Activated CD8-positive, alpha-beta T cell treated with anti-CD3 and anti-CD28 coated beads, Interleukin-2, amount 10 ng/mL, durations not matched to agents 7 days and 5 days (primary cell): ENCODE data around the gene ELL2. TPM values are rescaled to one million over a fixed set of nuclear protein-coding genes. Genes with fewer than 3 reads are reported as not detected.
A peak's percentile ranks its signal among the peaks of the same experiment; 100 is the strongest.
"Not testable (repeated sequence)": the region's sequence is repeated elsewhere in the genome, so short reads cannot be mapped to it uniquely, and the experiment has no call there.

Experiments
- ATAC-seq: fragments of 150-1000 bp; cut with Tn5 transposase; one replicate; pipeline ENCODE4 v1.10.0; 2021; ENCODE audit warnings: moderate library complexity
- CTCF ChIA-PET: fragments of 350-600 bp; sonication (Branson Sonifier 250); formaldehyde crosslinking; loops from one replicate; lab custom pipeline; 2021; ENCODE audit warnings: antibody characterized with exemption; lab: Charles Lee
- POLR2A ChIA-PET: fragments of 350-600 bp; sonication (Branson Sonifier 250); formaldehyde crosslinking; loops from one replicate; lab custom pipeline; 2021; ENCODE audit warnings: antibody characterized with exemption; lab: Charles Lee
- DNase-seq: peaks from one replicate; pipeline ENCODE4 v3.0.0-alpha.2; 2020
- H3K27ac Mint-ChIP-seq: one replicate; pipeline ENCODE4 v1.8.0; 2021; ENCODE audit warnings: mild to moderate bottlenecking, mixed read lengths
- H3K27me3 Mint-ChIP-seq: one replicate; pipeline ENCODE4 v1.8.0; 2021; ENCODE audit warnings: low read depth, mixed read lengths
- H3K36me3 Mint-ChIP-seq: one replicate; pipeline ENCODE4 v1.8.0; 2021; ENCODE audit warnings: low read depth, mixed read lengths
- H3K4me1 Mint-ChIP-seq: one replicate; pipeline ENCODE4 v1.8.0; 2021; ENCODE audit warnings: low read depth, mixed read lengths
- H3K4me3 Mint-ChIP-seq: one replicate; pipeline ENCODE4 v1.8.0; 2021; ENCODE audit warnings: mild to moderate bottlenecking, mixed read lengths
- H3K9me3 Mint-ChIP-seq: one replicate; pipeline ENCODE4 v1.8.0; 2022; ENCODE audit warnings: mixed read lengths; ENCODE audit not compliant: insufficient read depth
- total RNA-seq, 2 experiments: library from RNA; stranded (reverse); gene quantifications; one replicate each; pipeline ENCODE4 v1.2.3, GENCODE V29; 2021

ELL2 gene
- total RNA-seq, 2 experiments from 2014 or later = 11.0 to 11.1 TPM

DNA sequence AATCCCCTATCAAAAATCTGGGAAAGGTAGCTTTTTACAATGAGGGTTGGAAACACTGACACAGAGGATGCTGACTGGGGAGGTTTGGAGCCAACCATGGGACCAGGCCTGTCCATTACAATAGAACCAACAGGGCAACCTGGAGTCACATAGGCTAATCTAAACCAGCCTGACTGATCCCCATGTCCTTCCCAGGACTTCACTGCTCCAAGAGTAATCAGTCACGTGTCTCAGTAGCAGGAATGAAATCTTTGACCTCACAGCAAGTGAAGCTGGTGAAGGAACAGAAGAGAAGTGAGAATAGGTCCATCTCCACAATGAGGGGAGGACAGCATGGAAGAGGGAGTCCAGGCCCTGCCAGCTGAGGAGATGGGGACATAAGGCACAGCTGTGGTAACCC is 123.1 kb downstream of the ELL2 start:
- H3K27ac Mint-ChIP-seq = no peak overlapping the region

GRCh38 chr5:95838001-95838520 is 123.6 kb downstream of the ELL2 start:
- Mint-ChIP-seq H3K4me1 (peaks cover 67% of the 10 kb centered on the region), H3K27ac (no peak overlapping the region), H3K27me3 (no peaks in the 10 kb centered on the region), H3K9me3 (no peaks in the 10 kb centered on the region), H3K36me3 (no peaks in the 10 kb centered on the region), H3K4me3 (no peak overlapping the region)
- CTCF ChIA-PET = interaction anchor here (0.8 to 22.7 kb wide), 10 partner anchors 10 to 194 kb away, joined by 3 to 536 read pairs (median 4); partner anchors contain the start of genes GLRX and RFESD
- POLR2A ChIA-PET = no interaction called here
- ATAC-seq = no peak
- DNase-seq = no peak

More for the DNA sequence above, 123.1 kb downstream of the ELL2 start:
- DNase-seq (no peak), ATAC-seq (no peak)
- H3K27me3 Mint-ChIP-seq = no peaks in the 10 kb centered on the region
- ChIA-PET CTCF (interaction anchor here (0.8 to 22.7 kb wide), 8 partner anchors 9 to 194 kb away, joined by 3 to 536 read pairs (median 4); partner anchors contain the start of gene GLRX), POLR2A (no interaction called here)
- no peak overlapping the region for H3K4me3 Mint-ChIP-seq
- peaks cover 69% of the 10 kb centered on the region for H3K4me1 Mint-ChIP-seq
- no peaks in the 10 kb centered on the region for H3K36me3 Mint-ChIP-seq
- no peaks in the 10 kb centered on the region for H3K9me3 Mint-ChIP-seq

DNA sequence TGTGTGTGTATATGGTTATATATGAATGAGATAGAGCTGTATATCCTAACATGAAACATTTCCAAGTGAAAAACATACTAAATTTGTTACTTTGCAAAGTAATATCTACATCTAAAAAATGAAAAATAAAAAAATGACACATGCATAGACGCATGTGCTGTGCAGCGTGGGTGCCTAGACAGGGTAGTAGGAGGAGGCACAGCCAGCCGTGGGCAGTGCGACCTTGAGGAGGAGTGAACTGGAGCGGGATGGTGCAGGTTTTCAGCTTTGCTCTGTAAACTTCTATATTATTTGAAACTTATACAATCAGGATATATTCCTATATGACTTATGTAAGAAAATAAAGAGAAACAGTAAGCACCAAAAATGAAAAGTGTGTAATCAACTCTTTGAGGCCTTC is 124.2 kb downstream of the ELL2 start:
- no peaks in the 10 kb centered on the region for H3K27me3 Mint-ChIP-seq
- CTCF ChIA-PET = interaction anchor here (0.8 to 22.7 kb wide), 6 partner anchors 10 to 193 kb away, joined by 3 to 536 read pairs (median 23); partner anchors contain the start of genes GLRX and RFESD
- H3K4me3 Mint-ChIP-seq = no peak overlapping the region
- DNase-seq (no peak), ATAC-seq (no peak)
- no peak overlapping the region for H3K27ac Mint-ChIP-seq
- H3K36me3 Mint-ChIP-seq = no peaks in the 10 kb centered on the region
- H3K4me1 Mint-ChIP-seq = peaks cover 67% of the 10 kb centered on the region
- POLR2A ChIA-PET = interaction anchor here (1.3 kb wide), 1 partner anchor 30 kb away, joined by 4 read pairs; no protein-coding TSS in a partner anchor
- no peaks in the 10 kb centered on the region for H3K9me3 Mint-ChIP-seq

DNA sequence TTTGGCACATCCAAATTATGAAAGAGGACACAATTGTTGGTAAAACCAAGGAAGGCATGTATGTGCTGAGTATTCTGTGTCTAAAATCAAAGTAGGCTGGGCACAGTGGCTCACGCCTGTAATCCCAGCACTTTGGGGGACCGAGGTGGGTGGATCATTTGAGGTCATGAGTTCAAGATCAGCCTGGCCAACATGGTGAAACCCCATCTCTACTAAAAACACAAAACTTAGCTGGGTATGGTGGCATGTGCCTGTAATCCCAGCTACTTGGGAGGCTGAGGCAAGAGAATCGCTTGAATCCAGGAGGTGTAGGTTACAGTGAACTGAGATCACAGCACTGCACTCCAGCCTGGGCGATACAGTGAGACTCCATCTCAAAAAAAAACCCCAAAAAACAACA is 124.7 kb downstream of the ELL2 start:
- Mint-ChIP-seq H3K27ac (peak overlapping the region; percentile 8), H3K4me1 (peaks cover 64% of the 10 kb centered on the region)
- not testable (repeated sequence) for H3K36me3 Mint-ChIP-seq, H3K4me3 Mint-ChIP-seq, DNase-seq, H3K27me3 Mint-ChIP-seq, H3K9me3 Mint-ChIP-seq, ATAC-seq
- ChIA-PET CTCF (interaction anchor here (1.0 to 22.7 kb wide), 8 partner anchors 11 to 190 kb away, joined by 3 to 536 read pairs (median 6); partner anchors contain the start of genes GLRX and RFESD), POLR2A (interaction anchor here (1.3 to 3.6 kb wide), 2 partner anchors 14 to 29 kb away, joined by 4 to 46 read pairs; partner anchors contain the start of gene GLRX)

- Mint-ChIP-seq H3K4me3 (no peak overlapping the region), H3K27ac (peak overlapping the region; percentile 8), H3K9me3 (no peaks in the 10 kb centered on the region), H3K27me3 (no peaks in the 10 kb centered on the region), H3K4me1 (peaks cover 60% of the 10 kb centered on the region), H3K36me3 (no peaks in the 10 kb centered on the region)
- no peak for DNase-seq
- no peak for ATAC-seq
- ChIA-PET CTCF (interaction anchor here (1.0 to 22.7 kb wide), 8 partner anchors 11 to 190 kb away, joined by 3 to 536 read pairs (median 6); partner anchors contain the start of genes GLRX and RFESD), POLR2A (interaction anchor here (1.3 to 3.6 kb wide), 2 partner anchors 14 to 29 kb away, joined by 4 to 46 read pairs; partner anchors contain the start of gene GLRX)
These were observed 125.1 kb downstream of the ELL2 start for GRCh38 chr5:95836544-95836943.

DNA sequence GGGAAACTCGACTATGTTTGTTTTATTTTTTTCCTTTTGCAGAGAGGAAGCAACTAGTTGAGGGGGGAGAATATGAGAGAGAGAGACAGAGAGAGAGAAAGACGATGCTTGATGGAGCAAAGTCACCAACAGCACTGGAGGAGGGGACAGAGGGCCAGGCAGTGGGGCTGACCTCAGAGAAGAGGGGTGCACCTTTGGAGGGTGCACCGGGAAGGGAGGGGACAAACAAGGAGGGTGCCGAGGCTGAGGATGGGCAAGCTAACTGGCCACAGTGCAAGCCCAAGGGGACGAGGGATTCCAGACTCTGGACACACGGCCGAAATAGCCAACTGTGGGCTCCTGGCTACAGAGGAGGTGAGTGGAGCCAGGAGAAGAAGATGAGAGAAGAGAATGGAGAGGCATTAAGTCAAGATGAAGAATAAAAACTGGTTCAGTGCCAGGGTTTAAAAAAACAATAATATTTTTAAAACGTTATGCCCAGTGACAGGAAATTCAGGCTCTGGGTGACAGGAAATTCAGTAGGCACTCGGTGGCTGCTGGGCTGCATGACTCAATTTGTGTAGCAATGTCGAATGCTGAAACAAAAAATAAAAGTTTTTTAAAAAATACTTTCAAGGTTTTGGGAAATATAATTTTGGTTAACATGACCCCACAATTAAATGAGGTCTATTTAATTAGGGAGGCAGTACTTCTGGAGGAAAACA is 125.8 kb downstream of the ELL2 start:
- Mint-ChIP-seq H3K9me3 (no peaks in the 10 kb centered on the region), H3K27me3 (no peaks in the 10 kb centered on the region), H3K4me3 (peak overlapping the region; percentile 80), H3K36me3 (no peaks in the 10 kb centered on the region), H3K27ac (peak overlapping the region; percentile 94), H3K4me1 (peaks cover 60% of the 10 kb centered on the region)
- no peak for ATAC-seq
- ChIA-PET POLR2A (interaction anchor here (0.6 to 3.6 kb wide), 3 partner anchors 13 to 501 kb away, joined by 3 to 46 read pairs (median 4); partner anchors contain the start of gene GLRX), CTCF (interaction anchor here (1.0 to 22.7 kb wide), 8 partner anchors 8 to 189 kb away, joined by 3 to 536 read pairs (median 10); partner anchors contain the start of genes GLRX and RFESD)
- no peak for DNase-seq

Other genes with a start within 250 kb of the ELL2 start
- under 1 TPM; 0.21 to 0.32 TPM for gene RHOBTB3, start 230.5 kb downstream of the ELL2 start, total RNA-seq
- gene GLRX, start 139.1 kb downstream of the ELL2 start, total RNA-seq = 10 to 100 TPM; 65.4 to 67.4 TPM